B cell (primary cell): ENCODE measurements around the gene CD274. TPM values are rescaled to one million over a fixed set of nuclear protein-coding genes. Genes with fewer than 3 reads are reported as not detected.

Experiments used
- ATAC-seq: fragments of 200-7000 bp; cut with Tn5 transposase; one replicate; pipeline ENCODE4 v1.10.0; 2021; ENCODE audit warnings: low read depth, mild to moderate bottlenecking, moderate number of reproducible peaks, moderate library complexity
- CTCF ChIA-PET: fragments of 350-600 bp; sonication (Branson Sonifier 250); formaldehyde crosslinking; loops from one replicate; lab custom pipeline; 2021; ENCODE audit warnings: antibody characterized with exemption, inconsistent platforms; lab: Charles Lee
- POLR2A ChIA-PET: fragments of 350-600 bp; sonication (Branson Sonifier 250); formaldehyde crosslinking; loops from one replicate; lab custom pipeline; 2021; ENCODE audit warnings: antibody characterized with exemption; lab: Charles Lee
- DNase-seq: peaks from one replicate; pipeline ENCODE4 v3.0.0; 2013
- H2AFZ ChIP-seq: 2 replicates; pipeline ENCODE4 v1.6.1; 2012; ENCODE audit warnings: mild to moderate bottlenecking, low read depth, low read length; ENCODE audit not compliant: insufficient read depth, poor library complexity, severe bottlenecking
- H3K27ac ChIP-seq, 2 donors: 1 replicate in 1 of 2; 2 replicates in 1 of 2; pipeline ENCODE4 v1.5.1; 2012 to 2013; ENCODE audit warnings: low read length in 2 of 2, mild to moderate bottlenecking in 2 of 2, moderate library complexity in 1 of 2
- H3K27me3 ChIP-seq, 4 experiments: fragments of 200-600 bp in 1 of 4; sonication (generic) in 1 of 4; replicated peaks in 1 of 4; 1 replicate in 2 of 4; 2 replicates in 2 of 4; pipeline versions ENCODE4 v1.6.1 to v1.7.0; 2013 to 2016; ENCODE audit warnings: low read length in 3 of 4, mild to moderate bottlenecking in 2 of 4, mixed read lengths in 1 of 4, moderate library complexity in 1 of 4; ENCODE audit not compliant: insufficient read depth in 4 of 4, control insufficient read depth in 3 of 4; ENCODE audit errors: control extremely low read depth in 1 of 4
- H3K36me3 ChIP-seq, 2 experiments: replicated peaks in 1 of 2; 1 replicate in 1 of 2; 2 replicates in 1 of 2; pipeline versions ENCODE4 v1.6.1 to v1.7.1; 2013; ENCODE audit warnings: low read length in 1 of 2; ENCODE audit not compliant: insufficient read depth in 2 of 2, control insufficient read depth in 1 of 2; ENCODE audit errors: control extremely low read depth in 1 of 2, extremely low read depth in 1 of 2
- H3K4me1 ChIP-seq, 2 donors: fragments of 200-600 bp in 1 of 2; sonication (generic) in 1 of 2; 1 replicate in 1 of 2; 2 replicates in 1 of 2; pipeline versions ENCODE4 v1.5.1 to v1.6.1; 2013 to 2017; ENCODE audit warnings: low read length in 2 of 2; ENCODE audit not compliant: control insufficient read depth in 2 of 2, insufficient read depth in 2 of 2
- H3K4me2 ChIP-seq: replicated peaks from 2 replicates; pipeline ENCODE3; 2012; ENCODE audit warnings: mild to moderate bottlenecking, low read depth, low read length; ENCODE audit not compliant: poor library complexity, severe bottlenecking
- H3K4me3 ChIP-seq, 5 experiments: fragments of 200-600 bp in 1 of 5; sonication (generic) in 1 of 5; 1 replicate in 3 of 5; 2 replicates in 2 of 5; pipeline versions ENCODE4 v1.5.1 to v1.7.0; 2011 to 2016; ENCODE audit warnings: low read length in 4 of 5, mild to moderate bottlenecking in 4 of 5, low read depth in 2 of 5, control low read depth in 1 of 5, moderate library complexity in 1 of 5; ENCODE audit not compliant: insufficient read depth in 1 of 5; ENCODE audit errors: control extremely low read depth in 1 of 5, extremely low read depth in 1 of 5
- H3K79me2 ChIP-seq: fragments of 200-600 bp; sonication (generic); one replicate; pipeline ENCODE4 v1.6.0; 2016; ENCODE audit warnings: low read length; ENCODE audit not compliant: control insufficient read depth, insufficient read depth
- H3K9ac ChIP-seq: fragments of 200-600 bp; sonication (generic); 2 replicates; pipeline ENCODE4 v1.6.1; 2017; ENCODE audit warnings: mild to moderate bottlenecking, low read length, moderate library complexity
- H3K9me3 ChIP-seq, 3 donors: one replicate each; pipeline versions ENCODE4 v1.6.1 to v1.7.1; 2013; ENCODE audit warnings: low read length in 2 of 3; ENCODE audit not compliant: control insufficient read depth in 2 of 3, insufficient read depth in 1 of 3; ENCODE audit errors: control extremely low read depth in 1 of 3
- H4K20me1 ChIP-seq: 2 replicates; pipeline ENCODE4 v1.6.0; 2012; ENCODE audit warnings: mild to moderate bottlenecking, low read length; ENCODE audit not compliant: insufficient read depth, control insufficient read depth, poor library complexity, severe bottlenecking
- H3K27ac Mint-ChIP-seq: one replicate; pipeline ENCODE4 v1.8.0; 2021; ENCODE audit warnings: mixed read lengths
- H3K27me3 Mint-ChIP-seq: one replicate; pipeline ENCODE4 v1.8.0; 2021; ENCODE audit warnings: mixed read lengths
- H3K4me1 Mint-ChIP-seq: one replicate; pipeline ENCODE4 v1.8.0; 2021; ENCODE audit warnings: mixed read lengths
- H3K4me3 Mint-ChIP-seq: one replicate; pipeline ENCODE4 v1.8.0; 2021; ENCODE audit warnings: mixed read lengths
- H3K9me3 Mint-ChIP-seq: one replicate; pipeline ENCODE4 v1.8.0; 2022; ENCODE audit warnings: mixed read lengths; ENCODE audit not compliant: insufficient read depth
- CTCF ChIP-seq: fragments of 200-600 bp; IDR thresholded peaks from one replicate; pipeline ENCODE4 v1.8.0; 2022; ENCODE audit warnings: antibody characterized with exemption, mild to moderate bottlenecking
- EZH2 ChIP-seq: IDR thresholded peaks from 2 replicates; pipeline ENCODE4 v1.6.1; 2012; ENCODE audit warnings: borderline replicate concordance, low read depth, mild to moderate bottlenecking, moderate library complexity, low read length; ENCODE audit not compliant: insufficient read depth, poor library complexity, severe bottlenecking
- WGBS: methylation state at CpG from one replicate; pipeline ENCODE4 v1.1.5; 2013; ENCODE audit warnings: missing lambda C conversion rate; ENCODE audit not compliant: insufficient coverage; 5-methylcytosine and 5-hydroxymethylcytosine counted together
- intact Hi-C: fragments of 100-400 bp; cut with micrococcal nuclease; formaldehyde crosslinking; loops from one replicate; pipeline ENCODE4 v1.10.0; 2022
- polyA plus RNA-seq: library from polyadenylated mRNA; depleted of rRNA; stranded (reverse); fragments of >200 nt; gene quantifications from 2 replicates; pipeline ENCODE4 v1.2.3, GENCODE V29; 2012
- total RNA-seq, 2 donors: library from RNA; stranded (reverse); fragments of 120-200 nt in 1 of 2; gene quantifications; 1 replicate in 1 of 2; 2 replicates in 1 of 2; pipeline versions ENCODE4 v1.2.3 to v1.2.4, GENCODE V29; 2013 to 2022

Gene CD274
- total and polyA plus RNA-seq, 2 donors (not counting 1 experiment from before 2014, with no cell fraction given): 1.4 to 7.0 TPM

- no peak overlapping the region for H3K27ac Mint-ChIP-seq
- intact Hi-C loops: no loop called here
These were observed 22.2 kb upstream of the CD274 start for GRCh38 chr9:5428172-5428571.

More at GRCh38 chr9:5428172-5428571, 22.2 kb upstream of the CD274 start:
- DNase-seq (no peak), ATAC-seq (no peak)
- Histone ChIP-seq H2AFZ (no peak overlapping the region), H3K4me2 (no peak overlapping the region), H3K4me3 (no peak overlapping the region), H4K20me1 (no peaks in the 10 kb centered on the region), H3K9me3 (no peaks in the 10 kb centered on the region), H3K4me1 (no peaks in the 10 kb centered on the region), H3K9ac (no peak overlapping the region), H3K27me3 (no peaks in the 10 kb centered on the region), H3K79me2 (peaks cover 3% of the 10 kb centered on the region), H3K36me3 (peaks cover 4 to 6% of the 10 kb centered on the region in 2 experiments), H3K27ac (no peak overlapping the region)
- Mint-ChIP-seq H3K4me1 (no peaks in the 10 kb centered on the region), H3K4me3 (no peak overlapping the region), H3K27me3 (no peaks in the 10 kb centered on the region), H3K9me3 (no peaks in the 10 kb centered on the region)
- no peak for TF ChIP-seq CTCF
- no peak for TF ChIP-seq EZH2
- ChIA-PET CTCF (interaction anchor here (0.9 to 2.3 kb wide), 3 partner anchors 162 to 242 kb away, joined by 3 to 8 read pairs (median 3); no protein-coding TSS in a partner anchor), POLR2A (interaction anchor here (0.6 kb wide), 1 partner anchor 172 kb away, joined by 3 read pairs; no protein-coding TSS in a partner anchor)
- WGBS: 92% methylated on average over 2 of the region's 3 CpGs
